ENCODE results near the gene TRIM9.
"Not testable (repeated sequence)": the region's sequence is repeated elsewhere in the genome, so short reads cannot be mapped to it uniquely, and the experiment has no call there.

The TRIM9 gene

GRCh38 chr14:50961605-50962221 is 133.2 kb downstream of the TRIM9 start:
- no peak overlapping the region for H3K4me2 ChIP-seq (ENCODE audit: low read depth, low read length, poor library complexity, severe bottlenecking)
- no peaks in the 10 kb centered on the region for H3K4me1 ChIP-seq (ENCODE audit: insufficient read depth, low read length, poor library complexity, severe bottlenecking)
- H3K27me3 ChIP-seq (ENCODE audit: insufficient read depth, low read length, poor library complexity, severe bottlenecking), result no peaks in the 10 kb centered on the region
- H4K20me1 ChIP-seq (ENCODE audit: insufficient read depth, low read length, poor library complexity, severe bottlenecking), result no peaks in the 10 kb centered on the region
- TF ChIP-seq CTCF (conservative IDR thresholded peaks at IDR 0.05; ENCODE audit: low read length) (no peak), EZH2phosphoT487 (IDR thresholded peaks at IDR 0.05; ENCODE audit: borderline replicate concordance) (no peak)
- no peak overlapping the region for H3K4me3 ChIP-seq (ENCODE audit: low read length, poor library complexity, severe bottlenecking)
- H3K9me3 ChIP-seq (ENCODE audit: insufficient read depth, low read depth, low read length), result no peaks in the 10 kb centered on the region
- no peak overlapping the region for H2AFZ ChIP-seq (ENCODE audit: low read length)
- no peak overlapping the region for H3K9ac ChIP-seq (ENCODE audit: low read depth, low read length, poor library complexity, severe bottlenecking)
- H3K79me2 ChIP-seq (ENCODE audit: insufficient read depth, low read length), result no peaks in the 10 kb centered on the region
- H3K9me2 ChIP-seq (replicated peaks; ENCODE audit: low read depth, low read length), result no peaks in the 10 kb centered on the region
- no peaks in the 10 kb centered on the region for H3K36me3 ChIP-seq (ENCODE audit: insufficient read depth, low read length)
- no peaks in the 10 kb centered on the region for H3F3A ChIP-seq (ENCODE audit: low read depth)

- Histone ChIP-seq H3K9ac (ENCODE audit: low read depth, low read length, poor library complexity, severe bottlenecking) (no peak overlapping the region), H4K20me1 (ENCODE audit: insufficient read depth, low read length, poor library complexity, severe bottlenecking) (no peaks in the 10 kb centered on the region), H3K9me3 (ENCODE audit: insufficient read depth, low read depth, low read length) (no peaks in the 10 kb centered on the region), H3K27me3 (ENCODE audit: insufficient read depth, low read length, poor library complexity, severe bottlenecking) (no peaks in the 10 kb centered on the region), H3F3A (ENCODE audit: low read depth) (no peaks in the 10 kb centered on the region), H3K4me1 (ENCODE audit: insufficient read depth, low read length, poor library complexity, severe bottlenecking) (peaks cover 16% of the 10 kb centered on the region), H3K79me2 (ENCODE audit: insufficient read depth, low read length) (no peaks in the 10 kb centered on the region), H3K4me2 (ENCODE audit: low read depth, low read length, poor library complexity, severe bottlenecking) (no peak overlapping the region), H2AFZ (ENCODE audit: low read length) (no peak overlapping the region), H3K36me3 (ENCODE audit: insufficient read depth, low read length) (no peaks in the 10 kb centered on the region), H3K9me2 (replicated peaks; ENCODE audit: low read depth, low read length) (no peaks in the 10 kb centered on the region), H3K4me3 (ENCODE audit: low read length, poor library complexity, severe bottlenecking) (no peak overlapping the region)
- TF ChIP-seq EZH2phosphoT487 (IDR thresholded peaks at IDR 0.05; ENCODE audit: borderline replicate concordance) (no peak), CTCF (conservative IDR thresholded peaks at IDR 0.05; ENCODE audit: low read length) (no peak)
Observed at GRCh38 chr14:50957296-50957695, 137.6 kb downstream of the TRIM9 start.

GRCh38 chr14:50956421-50956820 is 138.5 kb downstream of the TRIM9 start:
- not testable (repeated sequence) for H3K9me2 ChIP-seq (replicated peaks; ENCODE audit: low read depth, low read length); H3K27me3 ChIP-seq (ENCODE audit: insufficient read depth, low read length, poor library complexity, severe bottlenecking); H3K4me3 ChIP-seq (ENCODE audit: low read length, poor library complexity, severe bottlenecking); H3K9ac ChIP-seq (ENCODE audit: low read depth, low read length, poor library complexity, severe bottlenecking); H3K4me2 ChIP-seq (ENCODE audit: low read depth, low read length, poor library complexity, severe bottlenecking); H4K20me1 ChIP-seq (ENCODE audit: insufficient read depth, low read length, poor library complexity, severe bottlenecking); H3F3A ChIP-seq (ENCODE audit: low read depth); H3K36me3 ChIP-seq (ENCODE audit: insufficient read depth, low read length); H2AFZ ChIP-seq (ENCODE audit: low read length); H3K79me2 ChIP-seq (ENCODE audit: insufficient read depth, low read length); H3K9me3 ChIP-seq (ENCODE audit: insufficient read depth, low read depth, low read length)
- peaks cover 16% of the 10 kb centered on the region for H3K4me1 ChIP-seq (ENCODE audit: insufficient read depth, low read length, poor library complexity, severe bottlenecking)

GRCh38 chr14:50955373-50956043 is 139.4 kb downstream of the TRIM9 start:
- no peaks in the 10 kb centered on the region for H4K20me1 ChIP-seq (ENCODE audit: insufficient read depth, low read length, poor library complexity, severe bottlenecking)
- no peaks in the 10 kb centered on the region for H3F3A ChIP-seq (ENCODE audit: low read depth)
- no peaks in the 10 kb centered on the region for H3K9me3 ChIP-seq (ENCODE audit: insufficient read depth, low read depth, low read length)
- no peak overlapping the region for H3K9ac ChIP-seq (ENCODE audit: low read depth, low read length, poor library complexity, severe bottlenecking)
- no peak overlapping the region for H3K4me2 ChIP-seq (ENCODE audit: low read depth, low read length, poor library complexity, severe bottlenecking)
- H3K4me1 ChIP-seq (ENCODE audit: insufficient read depth, low read length, poor library complexity, severe bottlenecking), result peaks cover 16% of the 10 kb centered on the region
- H2AFZ ChIP-seq (ENCODE audit: low read length), result no peak overlapping the region
- no peak for TF ChIP-seq EZH2phosphoT487 (IDR thresholded peaks at IDR 0.05; ENCODE audit: borderline replicate concordance)
- TF ChIP-seq CTCF (conservative IDR thresholded peaks at IDR 0.05; ENCODE audit: low read length), result peak; percentile 50
- H3K36me3 ChIP-seq (ENCODE audit: insufficient read depth, low read length), result no peaks in the 10 kb centered on the region
- H3K79me2 ChIP-seq (ENCODE audit: insufficient read depth, low read length), result no peaks in the 10 kb centered on the region
- H3K9me2 ChIP-seq (replicated peaks; ENCODE audit: low read depth, low read length), result no peaks in the 10 kb centered on the region
- H3K4me3 ChIP-seq (ENCODE audit: low read length, poor library complexity, severe bottlenecking), result no peak overlapping the region
- H3K27me3 ChIP-seq (ENCODE audit: insufficient read depth, low read length, poor library complexity, severe bottlenecking), result no peaks in the 10 kb centered on the region
